ENCODE data around the gene FNTB. TPM values are rescaled to one million over a fixed set of nuclear protein-coding genes. Genes with fewer than 3 reads are reported as not detected.

Gene FNTB
- total RNA-seq, 1 experiment from 2014 or later = 35.3 TPM

- TF ChIP-seq EZH2 (IDR thresholded peaks at IDR 0.05; ENCODE audit: low read depth) = no peak
- TF ChIP-seq CTCF (conservative IDR thresholded peaks at IDR 0.05) = no peak
- peaks cover 66% of the 10 kb centered on the region for H3K79me2 ChIP-seq (ENCODE audit: low read depth)
- peaks cover 49% of the 10 kb centered on the region for H3F3A ChIP-seq (ENCODE audit: insufficient read depth, low read depth)
- H3K27me3 ChIP-seq (ENCODE audit: insufficient read depth, low read depth) = no peaks in the 10 kb centered on the region
- H3K9me2 ChIP-seq (ENCODE audit: insufficient read depth) = no peaks in the 10 kb centered on the region
- ChIA-PET POLR2A (ENCODE audit: unreplicated experiment) (interaction anchor here (0.6 to 0.7 kb wide), 2 partner anchors 19 to 429 kb away, joined by 4 read pairs; partner anchors contain the start of gene HSPA2), CTCF (interaction anchor here (0.6 to 0.7 kb wide), 3 partner anchors 29 to 299 kb away, joined by 3 read pairs; no protein-coding TSS in a partner anchor)
- peak overlapping the region; percentile 76 for H3K4me2 ChIP-seq
- no TSS peak for BruUV-seq (replicated peaks)
- DNase-seq = no peak
- peak overlapping the region; percentile 79 for H3K27ac ChIP-seq
- H3K36me3 ChIP-seq (ENCODE audit: low read depth) = 0 out of 2 replicates have a peak, but pooled peaks cover 3% of the 10 kb centered on the region
- H2AFZ ChIP-seq = no peak overlapping the region
- H4K20me1 ChIP-seq (ENCODE audit: insufficient read depth) = no peaks in the 10 kb centered on the region
- no peaks in the 10 kb centered on the region for H3K9me3 ChIP-seq (ENCODE audit: insufficient read depth, low read depth)
- H3K4me3 ChIP-seq = peak overlapping the region; percentile 68; the same call in 1 of the 2 replicates
- intact Hi-C loops (cut with micrococcal nuclease; ENCODE audit: unreplicated experiment) = loop anchor here (1.0 to 5.0 kb wide), 3 partner anchors 9 to 468 kb away; partner anchors contain the start of genes ZBTB1 and ZBTB25
- peaks cover 64% of the 10 kb centered on the region for H3K4me1 ChIP-seq (replicated peaks; ENCODE audit: insufficient read depth)
Measured at GRCh38 chr14:64970041-64970440, 16.7 kb upstream of the FNTB start.

GRCh38 chr14:64970776-64971477 is 15.8 kb upstream of the FNTB start:
- H3K27ac ChIP-seq = peak overlapping the region; percentile 79
- H3F3A ChIP-seq (ENCODE audit: insufficient read depth, low read depth) = peaks cover 46% of the 10 kb centered on the region
- CTCF ChIA-PET = interaction anchor here (0.6 to 0.7 kb wide), 2 partner anchors 43 to 300 kb away, joined by 3 read pairs; no protein-coding TSS in a partner anchor
- peak; percentile 88 to 96 for DNase-seq
- intact Hi-C loops (cut with micrococcal nuclease; ENCODE audit: unreplicated experiment) = loop anchor here (1.0 to 5.0 kb wide), 4 partner anchors 10 to 469 kb away; partner anchors contain the start of genes GPX2, ZBTB1 and ZBTB25
- BruUV-seq (replicated peaks) = no TSS peak
- H2AFZ ChIP-seq = peak overlapping the region; percentile 76
- peaks cover 55% of the 10 kb centered on the region for H3K4me1 ChIP-seq (replicated peaks; ENCODE audit: insufficient read depth)
- TF ChIP-seq CTCF (conservative IDR thresholded peaks at IDR 0.05) (no peak), EZH2 (IDR thresholded peaks at IDR 0.05; ENCODE audit: low read depth) (no peak)
- H4K20me1 ChIP-seq (ENCODE audit: insufficient read depth) = no peaks in the 10 kb centered on the region
- H3K4me3 ChIP-seq = peak overlapping the region; percentile 68
- H3K36me3 ChIP-seq (ENCODE audit: low read depth) = 0 out of 2 replicates have a peak, but pooled peaks cover 3% of the 10 kb centered on the region
- peaks cover 57% of the 10 kb centered on the region for H3K79me2 ChIP-seq (ENCODE audit: low read depth)
- no peaks in the 10 kb centered on the region for H3K9me2 ChIP-seq (ENCODE audit: insufficient read depth)
- no peaks in the 10 kb centered on the region for H3K9me3 ChIP-seq (ENCODE audit: insufficient read depth, low read depth)
- peak overlapping the region; percentile 76 for H3K4me2 ChIP-seq
- no peaks in the 10 kb centered on the region for H3K27me3 ChIP-seq (ENCODE audit: insufficient read depth, low read depth)
- POLR2A ChIA-PET (ENCODE audit: unreplicated experiment) = interaction anchor here (0.6 kb wide), 1 partner anchor 28 kb away, joined by 3 read pairs; the partner anchor contains the start of gene GPX2

GRCh38 chr14:64971491-64971942 is 15.2 kb upstream of the FNTB start:
- peak in 1 of 2 experiments; percentile 19 for DNase-seq
- Histone ChIP-seq H3K27ac (peak overlapping the region; percentile 79), H3K79me2 (ENCODE audit: low read depth) (peaks cover 53% of the 10 kb centered on the region), H3K27me3 (ENCODE audit: insufficient read depth, low read depth) (no peaks in the 10 kb centered on the region), H3K4me1 (replicated peaks; ENCODE audit: insufficient read depth) (peaks cover 49% of the 10 kb centered on the region), H3F3A (ENCODE audit: insufficient read depth, low read depth) (peaks cover 43% of the 10 kb centered on the region), H2AFZ (peak overlapping the region; percentile 76), H3K4me3 (peak overlapping the region; percentile 68), H4K20me1 (ENCODE audit: insufficient read depth) (no peaks in the 10 kb centered on the region), H3K9me2 (ENCODE audit: insufficient read depth) (no peaks in the 10 kb centered on the region), H3K4me2 (peak overlapping the region; percentile 76), H3K9me3 (ENCODE audit: insufficient read depth, low read depth) (no peaks in the 10 kb centered on the region), H3K36me3 (ENCODE audit: low read depth) (0 out of 2 replicates have a peak, but pooled peaks cover 3% of the 10 kb centered on the region)
- ChIA-PET CTCF (no interaction called here), POLR2A (ENCODE audit: unreplicated experiment) (no interaction called here)
- TF ChIP-seq CTCF (conservative IDR thresholded peaks at IDR 0.05) (no peak), EZH2 (IDR thresholded peaks at IDR 0.05; ENCODE audit: low read depth) (no peak)
- intact Hi-C loops (cut with micrococcal nuclease; ENCODE audit: unreplicated experiment) = loop anchor here (1.0 to 5.0 kb wide), 3 partner anchors 29 to 469 kb away; partner anchors contain the start of genes GPX2, ZBTB1 and ZBTB25
- no TSS peak for BruUV-seq (replicated peaks)

Measured in PC-9 (cell line).